Neural cell (in vitro differentiated cells): Measurements from ENCODE around the gene SPATA3. TPM values are rescaled to one million over a fixed set of nuclear protein-coding genes. Genes with fewer than 3 reads are reported as not detected.

Experiments used
- H2AFZ ChIP-seq: fragments of 200-600, 300-800 bp; sonication (generic), shearing (Covaris generic); 2 replicates; pipeline ENCODE4 v1.6.0; 2014; ENCODE audit warnings: low read depth, mild to moderate bottlenecking, antibody characterized with exemption, low read length, moderate library complexity
- H3F3A ChIP-seq: fragments of 200-600 bp; shearing (Covaris generic); 2 replicates; pipeline ENCODE4 v1.6.1; 2016; ENCODE audit warnings: mild to moderate bottlenecking, moderate library complexity, mixed read lengths, antibody characterized with exemption, low read length; ENCODE audit not compliant: insufficient read depth, poor library complexity, severe bottlenecking
- H3K27ac ChIP-seq: fragments of 200-600, 300-800 bp; sonication (generic), shearing (Covaris generic); 2 replicates; pipeline ENCODE4 v1.5.1; 2014; ENCODE audit warnings: mild to moderate bottlenecking, low read length, moderate library complexity
- H3K27me3 ChIP-seq: fragments of 300-800, 200-600 bp; sonication (generic), shearing (Covaris generic); 2 replicates; pipeline ENCODE4 v1.6.0; 2014; ENCODE audit warnings: mild to moderate bottlenecking, low read depth, low read length, moderate library complexity; ENCODE audit not compliant: insufficient read depth
- H3K36me3 ChIP-seq: fragments of 300-800, 200-600 bp; sonication (generic), shearing (Covaris generic); 2 replicates; pipeline ENCODE4 v1.5.1; 2014; ENCODE audit warnings: mild to moderate bottlenecking, antibody characterized with exemption, low read length, moderate library complexity; ENCODE audit not compliant: insufficient read depth
- H3K4me2 ChIP-seq: fragments of 300-800, 200-600 bp; sonication (generic), shearing (Covaris generic); 2 replicates; pipeline ENCODE4 v1.6.0; 2014; ENCODE audit warnings: mild to moderate bottlenecking, low read length
- H3K4me3 ChIP-seq: fragments of 300-800, 200-600 bp; sonication (generic), shearing (Covaris generic); 2 replicates; pipeline ENCODE4 v1.5.1; 2014; ENCODE audit warnings: mild to moderate bottlenecking, low read length, moderate library complexity
- H3K79me2 ChIP-seq: fragments of 200-600 bp; shearing (Covaris generic); replicated peaks from 2 replicates; pipeline ENCODE4 v1.6.0; 2014; ENCODE audit warnings: mild to moderate bottlenecking, low read length, moderate library complexity; ENCODE audit not compliant: insufficient read depth
- H3K9ac ChIP-seq: fragments of 300-800, 200-600 bp; sonication (generic), shearing (Covaris generic); 2 replicates; pipeline ENCODE4 v1.6.1; 2016; ENCODE audit warnings: mild to moderate bottlenecking, low read length, mixed read lengths
- H3K9me2 ChIP-seq: fragments of 200-600 bp; shearing (Covaris generic); 2 replicates; pipeline ENCODE4 v1.6.1; 2016; ENCODE audit warnings: mild to moderate bottlenecking, low read length, mixed read lengths; ENCODE audit not compliant: insufficient read depth
- H3K9me3 ChIP-seq: fragments of 200-600, 300-800 bp; sonication (generic), shearing (Covaris generic); 2 replicates; pipeline ENCODE4 v1.6.1; 2016; ENCODE audit warnings: mild to moderate bottlenecking, mixed run types, low read length, moderate library complexity, mixed read lengths
- H4K20me1 ChIP-seq: fragments of 200-600 bp; shearing (Covaris generic); 2 replicates; pipeline ENCODE4 v1.6.1; 2016; ENCODE audit warnings: mild to moderate bottlenecking, mixed run types; ENCODE audit not compliant: insufficient read depth
- CTCF ChIP-seq: fragments of 450-650 bp; IDR thresholded peaks from 2 replicates; pipeline ENCODE4 v1.5.1; 2014; ENCODE audit warnings: antibody characterized with exemption, mild to moderate bottlenecking, moderate library complexity; ENCODE audit not compliant: poor library complexity, severe bottlenecking
- EP300 ChIP-seq: fragments of 450-650 bp; conservative IDR thresholded peaks from 2 replicates; pipeline ENCODE4 v1.6.1; 2014; ENCODE audit warnings: antibody characterized with exemption, mild to moderate bottlenecking, moderate library complexity; ENCODE audit not compliant: poor library complexity, severe bottlenecking
- EZH2 ChIP-seq: fragments of 200-600, 300-800 bp; shearing (Covaris generic), sonication (generic); IDR thresholded peaks from 2 replicates; pipeline ENCODE4 v1.6.1; 2014; ENCODE audit warnings: antibody characterized with exemption, low read length, borderline replicate concordance, mild to moderate bottlenecking; ENCODE audit not compliant: insufficient read depth, poor library complexity, severe bottlenecking
- MXI1 ChIP-seq: fragments of 450-650 bp; conservative IDR thresholded peaks from 2 replicates; pipeline ENCODE4 v1.6.1; 2014; ENCODE audit warnings: antibody characterized with exemption, mild to moderate bottlenecking; ENCODE audit not compliant: poor library complexity, severe bottlenecking
- POLR2AphosphoS5 ChIP-seq: IDR thresholded peaks from 2 replicates; pipeline ENCODE4 v1.6.1; 2012
- RAD21 ChIP-seq: fragments of 450-650 bp; conservative IDR thresholded peaks from 2 replicates; pipeline ENCODE4 v1.6.1; 2014; ENCODE audit warnings: antibody characterized with exemption, mild to moderate bottlenecking, moderate library complexity
- REST ChIP-seq: IDR thresholded peaks from 2 replicates; pipeline ENCODE4 v1.6.1; 2012; ENCODE audit warnings: borderline replicate concordance
- SMC3 ChIP-seq: fragments of 450-650 bp; conservative IDR thresholded peaks from 2 replicates; pipeline ENCODE4 v1.6.1; 2014; ENCODE audit warnings: antibody characterized with exemption, mild to moderate bottlenecking, moderate library complexity; ENCODE audit not compliant: poor library complexity
- TAF1 ChIP-seq: IDR thresholded peaks from 2 replicates; pipeline ENCODE4 v1.6.1; 2012; ENCODE audit warnings: low read depth
- polyA plus RNA-seq: library from polyadenylated mRNA; depleted of rRNA; stranded (reverse); fragments of >200 nt; gene quantifications from 2 replicates; pipeline ENCODE4 v1.2.3, GENCODE V29; 2014

Gene SPATA3
- polyA plus RNA-seq, 1 donor from 2014 or later: not detected

GRCh38 chr2:230996661-230997060 lies 740 bp downstream of the SPATA3 start:
- no peaks in the 10 kb centered on the region for H3K9me3 ChIP-seq
- no peaks in the 10 kb centered on the region for H4K20me1 ChIP-seq
- H2AFZ ChIP-seq: no peak overlapping the region
- no peak overlapping the region for H3K27ac ChIP-seq
- no peaks in the 10 kb centered on the region for H3K36me3 ChIP-seq
- TF ChIP-seq TAF1 (no peak), EP300 (no peak), REST (no peak), CTCF (no peak), MXI1 (no peak), EZH2 (no peak), RAD21 (no peak)
- no peaks in the 10 kb centered on the region for H3K27me3 ChIP-seq
- H3F3A ChIP-seq: no peaks in the 10 kb centered on the region
- no peak overlapping the region for H3K9ac ChIP-seq
- no peaks in the 10 kb centered on the region for H3K79me2 ChIP-seq
- H3K9me2 ChIP-seq: no peaks in the 10 kb centered on the region
- H3K4me2 ChIP-seq: no peak overlapping the region
- no peak overlapping the region for H3K4me3 ChIP-seq

GRCh38 chr2:230998882-230999281 lies 3.0 kb downstream of the SPATA3 start:
- no peaks in the 10 kb centered on the region for H3K79me2 ChIP-seq
- no peaks in the 10 kb centered on the region for H3K9me2 ChIP-seq
- no peak overlapping the region for H3K27ac ChIP-seq
- no peaks in the 10 kb centered on the region for H3F3A ChIP-seq
- no peaks in the 10 kb centered on the region for H3K27me3 ChIP-seq
- no peaks in the 10 kb centered on the region for H4K20me1 ChIP-seq
- H3K4me2 ChIP-seq: no peak overlapping the region
- H3K4me3 ChIP-seq: no peak overlapping the region
- no peaks in the 10 kb centered on the region for H3K9me3 ChIP-seq
- no peak overlapping the region for H2AFZ ChIP-seq
- no peak overlapping the region for H3K9ac ChIP-seq
- no peaks in the 10 kb centered on the region for H3K36me3 ChIP-seq
- TF ChIP-seq REST: no peak
- TF ChIP-seq TAF1: no peak
- TF ChIP-seq SMC3: no peak
- no peak for TF ChIP-seq CTCF
- no peak for TF ChIP-seq EP300
- no peak for TF ChIP-seq POLR2AphosphoS5
- no peak for TF ChIP-seq RAD21
- no peak for TF ChIP-seq EZH2
- no peak for TF ChIP-seq MXI1
